ENCODE data around the gene PPP4R3A. TPM values are rescaled to one million over a fixed set of nuclear protein-coding genes. Genes with fewer than 3 reads are reported as not detected.

Gene PPP4R3A
- total and polyA plus RNA-seq, 10 of the 15 experiments (the other 5 are each of a cell fraction or from before 2014, with no cell fraction given) = 19.4 to 97.8 (median 62.9) TPM

- Histone ChIP-seq H3K36me3 (ENCODE audit: control insufficient read depth in 2 of 2, insufficient read depth in 2 of 2, low read length in 1 of 2) (no peaks in the 10 kb centered on the region), H3K4me2 (ENCODE audit: control insufficient read depth, insufficient read depth) (no peak overlapping the region), H3K27ac (ENCODE audit: control insufficient read depth, insufficient read depth) (no peak overlapping the region), H2AFZ (ENCODE audit: control insufficient read depth, low read depth, low read length) (no peak overlapping the region), H3K9ac (ENCODE audit: control insufficient read depth, insufficient read depth, low read length) (no peak overlapping the region), H4K20me1 (ENCODE audit: control insufficient read depth, insufficient read depth) (no peaks in the 10 kb centered on the region), H3K27me3 (replicated peaks in 1 of 2; ENCODE audit: control insufficient read depth in 2 of 2, insufficient read depth in 2 of 2, low read length in 1 of 2) (no peaks in the 10 kb centered on the region), H3K79me2 (ENCODE audit: control insufficient read depth, insufficient read depth, low read length) (peaks cover 2% of the 10 kb centered on the region), H3K4me3 (no peak overlapping the region), H3K4me1 (ENCODE audit: control insufficient read depth, insufficient read depth, low read length) (no peaks in the 10 kb centered on the region), H3K9me3 (replicated peaks; ENCODE audit: control insufficient read depth, insufficient read depth, low read length) (no peaks in the 10 kb centered on the region)
- ChIA-PET SMC1A (ENCODE audit: uncharacterized antibody, unreplicated experiment) (no interaction called here), CTCF (no interaction called here), RAD21 (ENCODE audit: unreplicated experiment) (no interaction called here), POLR2A (no interaction called here)
- 73% methylated on average over 7 of the region's 7 CpGs for WGBS (ENCODE audit: insufficient coverage, insufficient replicate concordance, low lambda C conversion rate, missing lambda C conversion rate)
- DNase-seq (ENCODE audit: low read depth, low spot score) = no peak
- ATAC-seq = no peak
- TF ChIP-seq RFX5 (IDR thresholded peaks at IDR 0.05; ENCODE audit: low read depth, low read length) (no peak), MTA2 (IDR thresholded peaks at IDR 0.05; ENCODE audit: low read depth) (no peak), MEF2A (IDR thresholded peaks at IDR 0.05; ENCODE audit: insufficient read depth, low read depth, low read length) (no peak), ZNF207 (IDR thresholded peaks at IDR 0.05; ENCODE audit: borderline replicate concordance) (no peak), SMAD1 (IDR thresholded peaks at IDR 0.05; ENCODE audit: low read depth, partially characterized antibody) (no peak), HDAC2 (IDR thresholded peaks at IDR 0.05) (no peak), E2F8 (IDR thresholded peaks at IDR 0.05; ENCODE audit: low read depth, partially characterized antibody) (no peak), RCOR1 (conservative IDR thresholded peaks at IDR 0.05; ENCODE audit: low read depth, low read length) (no peak), CUX1 (IDR thresholded peaks at IDR 0.05; ENCODE audit: insufficient replicate concordance, low read depth, low read length) (no peak), SIN3A (IDR thresholded peaks at IDR 0.05; ENCODE audit: low read depth, low read length) (no peak), CBX5 (IDR thresholded peaks at IDR 0.05; ENCODE audit: low read depth) (no peak)
- FAIRE-seq = no peak
- intact Hi-C loops (cut with micrococcal nuclease; ENCODE audit: unreplicated experiment) = no loop called here
- no TSS peak for BruUV-seq (replicated peaks)
- in situ Hi-C loops (cut with MboI) = loop anchor here (25.0 kb wide), 1 partner anchor 1129 kb away; the partner anchor contains the start of gene CALM1
Measured at GRCh38 chr14:91515979-91516378, 5.9 kb upstream of the PPP4R3A start.

Measured in GM12878 (cell line).